Effector memory CD4-positive, alpha-beta T cell (primary cell): ENCODE data around the gene STRIP1.

Experiments used
- DNase-seq, 3 donors: peaks; one replicate each; pipeline ENCODE4 v3.0.0-alpha.2; 2020
- H3K27ac ChIP-seq: 2 replicates; pipeline ENCODE4 v1.7.0; 2013; ENCODE audit warnings: mild to moderate bottlenecking, low read length, moderate library complexity; ENCODE audit not compliant: insufficient read depth, poor library complexity, severe bottlenecking
- H3K27me3 ChIP-seq: replicated peaks from 2 replicates; pipeline ENCODE4 v1.7.0; 2013; ENCODE audit warnings: mild to moderate bottlenecking, low read length; ENCODE audit not compliant: insufficient read depth, control insufficient read depth, poor library complexity, severe bottlenecking
- H3K36me3 ChIP-seq: 2 replicates; pipeline ENCODE4 v1.7.0; 2013; ENCODE audit warnings: mild to moderate bottlenecking, low read length, moderate library complexity; ENCODE audit not compliant: control insufficient read depth, insufficient read depth
- H3K4me1 ChIP-seq: 2 replicates; pipeline ENCODE4 v1.7.0; 2013; ENCODE audit warnings: low read length, mild to moderate bottlenecking; ENCODE audit not compliant: control insufficient read depth, insufficient read depth, poor library complexity, severe bottlenecking
- H3K4me3 ChIP-seq: 2 replicates; pipeline ENCODE4 v1.7.0; 2013; ENCODE audit warnings: low read length, low read depth, mild to moderate bottlenecking; ENCODE audit not compliant: insufficient read depth, poor library complexity, severe bottlenecking
- H3K9me3 ChIP-seq: 2 replicates; pipeline ENCODE4 v1.7.0; 2013; ENCODE audit warnings: mild to moderate bottlenecking, low read length, moderate library complexity; ENCODE audit not compliant: control insufficient read depth

Gene STRIP1

DNA sequence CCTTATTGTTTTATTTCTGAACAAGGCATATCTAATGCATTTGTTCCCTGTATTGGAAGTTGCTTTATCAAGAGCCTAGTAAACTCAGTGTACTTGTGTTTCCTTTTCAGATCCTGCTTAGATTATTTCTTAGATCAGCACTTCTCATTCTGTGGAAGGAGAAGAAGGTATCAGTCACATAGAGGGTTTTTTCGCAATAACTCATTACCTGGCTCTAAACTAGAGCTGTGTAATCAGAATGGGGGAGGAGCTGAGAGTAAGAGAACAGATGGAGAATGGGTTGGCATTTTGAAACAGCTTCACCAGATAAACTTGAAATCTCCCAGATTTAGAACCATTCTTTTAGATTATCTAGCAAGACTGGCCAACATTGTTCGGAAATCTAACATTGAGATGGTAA lies 38.9 kb upstream of the STRIP1 start:
- Histone ChIP-seq H3K27me3 (no peaks in the 10 kb centered on the region), H3K27ac (no peak overlapping the region), H3K4me3 (no peak overlapping the region), H3K36me3 (no peaks in the 10 kb centered on the region), H3K4me1 (no peaks in the 10 kb centered on the region), H3K9me3 (no peaks in the 10 kb centered on the region)
- no peak for DNase-seq

DNA sequence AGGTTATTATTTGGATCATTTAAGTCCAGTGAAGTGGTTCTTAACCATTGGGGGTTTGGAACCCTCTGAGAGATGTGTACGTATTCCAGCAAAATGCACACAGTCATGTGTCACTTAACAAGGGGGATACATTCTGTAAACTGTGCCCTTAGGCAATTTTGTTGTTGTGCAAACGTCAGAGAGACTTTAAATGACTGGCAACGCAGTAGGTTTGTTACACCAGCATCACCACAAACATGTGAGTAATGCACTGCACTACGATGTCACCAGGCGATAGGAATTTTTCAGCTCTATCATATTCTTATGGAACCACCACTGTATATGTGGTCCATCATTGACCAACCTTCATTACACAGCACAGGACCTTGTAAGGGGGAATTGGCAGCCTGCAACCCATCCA lies 37.9 kb upstream of the STRIP1 start:
- Histone ChIP-seq H3K9me3 (no peaks in the 10 kb centered on the region), H3K27ac (no peak overlapping the region)

DNA sequence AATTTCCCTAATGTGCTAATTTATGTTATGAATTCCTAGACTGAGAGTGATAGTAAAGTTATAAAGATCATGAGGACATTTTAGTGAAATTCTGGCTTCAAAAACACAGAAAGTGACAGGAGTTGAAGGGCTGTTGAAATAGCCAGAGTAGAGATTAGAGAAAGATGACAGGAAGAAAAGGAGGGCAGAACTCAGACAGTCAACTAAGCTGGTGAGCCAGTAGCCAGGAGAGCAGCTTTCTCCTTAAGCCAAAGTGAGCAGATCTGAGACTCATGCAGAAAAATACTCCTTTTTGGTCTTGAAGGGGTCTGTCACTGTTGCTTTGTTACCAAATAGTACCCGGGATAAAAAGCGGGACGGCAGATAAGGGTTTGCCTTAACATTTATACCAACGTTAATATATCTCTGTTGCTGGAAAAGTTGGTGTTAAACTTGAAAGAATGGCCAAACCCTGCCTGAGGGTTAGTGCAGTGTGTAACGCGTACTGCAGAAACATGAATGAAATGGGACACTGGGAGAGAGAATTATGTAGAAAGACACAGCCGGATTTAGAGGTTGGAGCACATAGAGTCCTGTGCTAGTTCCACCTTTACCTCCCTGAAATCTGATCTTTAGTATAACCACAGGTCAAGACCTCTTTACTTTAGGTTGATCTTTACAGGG lies 37.1 kb upstream of the STRIP1 start:
- no peak overlapping the region for H3K4me3 ChIP-seq
- H3K27me3 ChIP-seq: no peaks in the 10 kb centered on the region
- H3K36me3 ChIP-seq: no peaks in the 10 kb centered on the region
- no peak for DNase-seq
- H3K9me3 ChIP-seq: no peaks in the 10 kb centered on the region
- H3K27ac ChIP-seq: no peak overlapping the region
- no peaks in the 10 kb centered on the region for H3K4me1 ChIP-seq

More for the DNA sequence above, 37.9 kb upstream of the STRIP1 start:
- no peak for DNase-seq
- Histone ChIP-seq H3K27me3 (no peaks in the 10 kb centered on the region), H3K4me1 (no peaks in the 10 kb centered on the region), H3K4me3 (no peak overlapping the region), H3K36me3 (no peaks in the 10 kb centered on the region)

DNA sequence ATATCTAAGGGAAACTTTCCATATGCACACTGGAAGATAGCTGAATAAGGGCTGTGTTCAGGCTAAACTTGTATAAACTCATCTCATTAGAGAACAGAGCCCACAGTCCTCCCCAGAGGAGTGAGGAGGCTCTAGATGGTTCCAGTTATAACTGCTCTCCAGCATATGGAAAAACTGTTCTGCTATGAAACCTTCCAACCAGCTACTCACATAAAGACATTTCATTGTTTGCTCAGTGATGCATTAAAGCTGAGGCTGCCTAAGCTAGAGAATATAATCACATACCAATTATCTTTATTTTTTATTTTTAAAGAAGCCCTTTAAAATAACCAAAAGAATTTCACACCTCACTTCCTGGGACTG lies 36.6 kb upstream of the STRIP1 start:
- Histone ChIP-seq H3K36me3 (no peaks in the 10 kb centered on the region), H3K4me3 (no peak overlapping the region), H3K27me3 (no peaks in the 10 kb centered on the region), H3K4me1 (no peaks in the 10 kb centered on the region), H3K9me3 (no peaks in the 10 kb centered on the region), H3K27ac (no peak overlapping the region)
- no peak for DNase-seq

DNA sequence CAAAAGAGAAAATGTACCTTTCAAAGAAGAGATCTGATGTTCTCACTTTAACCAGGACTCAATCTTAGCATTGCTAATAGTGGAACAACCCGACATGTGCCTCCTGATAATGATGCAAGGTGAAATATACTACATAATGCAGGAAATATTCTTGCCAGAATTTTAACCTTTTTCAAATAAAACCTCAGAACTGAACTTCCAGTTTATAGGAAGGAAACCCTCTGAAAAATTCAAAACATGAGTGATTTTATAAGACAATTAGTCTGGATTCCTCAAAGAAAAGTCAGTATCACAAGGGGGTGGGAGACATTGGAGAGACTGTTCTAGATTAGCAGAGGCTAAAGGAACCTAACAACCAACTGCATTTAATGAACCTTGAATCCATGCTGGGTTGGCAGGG lies 31.7 kb upstream of the STRIP1 start:
- Histone ChIP-seq H3K36me3 (no peaks in the 10 kb centered on the region), H3K4me1 (peaks cover 13% of the 10 kb centered on the region), H3K4me3 (no peak overlapping the region), H3K9me3 (no peaks in the 10 kb centered on the region), H3K27me3 (no peaks in the 10 kb centered on the region), H3K27ac (no peak overlapping the region)
- DNase-seq: no peak

DNA sequence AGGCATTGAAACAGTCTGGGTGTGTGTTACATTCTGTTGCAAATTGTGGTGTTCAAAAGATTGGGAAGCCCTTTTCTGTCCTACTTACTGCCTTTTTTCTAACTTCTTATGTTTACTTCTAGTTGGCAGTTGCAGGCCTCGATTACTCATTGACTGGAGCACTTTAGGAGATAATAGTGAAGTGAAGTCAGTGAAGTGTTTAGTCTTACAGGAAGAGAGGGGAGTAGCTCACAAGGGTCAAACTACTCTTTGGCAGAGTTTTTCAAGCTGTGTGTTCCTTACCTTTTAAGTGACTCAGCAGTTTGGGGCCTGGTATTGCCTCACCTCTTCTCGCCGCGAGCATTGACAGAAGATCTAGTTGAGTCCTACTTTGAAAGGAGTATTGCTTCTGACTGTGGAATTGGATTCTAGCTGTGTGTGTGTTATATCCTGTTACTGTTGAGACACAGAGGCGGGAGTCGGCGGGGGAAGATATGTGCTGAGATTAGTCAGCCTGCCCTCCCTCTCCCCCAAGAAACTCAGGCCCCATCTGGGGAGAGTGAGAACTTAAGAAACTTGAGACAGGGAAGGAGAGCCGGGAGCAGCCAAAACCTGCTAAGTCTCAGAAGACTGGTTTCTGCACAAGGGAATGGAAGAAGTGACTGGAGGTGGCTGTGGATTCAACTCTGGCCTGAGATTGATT lies 30.5 kb upstream of the STRIP1 start:
- no peak overlapping the region for H3K27ac ChIP-seq
- DNase-seq: no peak

DNA sequence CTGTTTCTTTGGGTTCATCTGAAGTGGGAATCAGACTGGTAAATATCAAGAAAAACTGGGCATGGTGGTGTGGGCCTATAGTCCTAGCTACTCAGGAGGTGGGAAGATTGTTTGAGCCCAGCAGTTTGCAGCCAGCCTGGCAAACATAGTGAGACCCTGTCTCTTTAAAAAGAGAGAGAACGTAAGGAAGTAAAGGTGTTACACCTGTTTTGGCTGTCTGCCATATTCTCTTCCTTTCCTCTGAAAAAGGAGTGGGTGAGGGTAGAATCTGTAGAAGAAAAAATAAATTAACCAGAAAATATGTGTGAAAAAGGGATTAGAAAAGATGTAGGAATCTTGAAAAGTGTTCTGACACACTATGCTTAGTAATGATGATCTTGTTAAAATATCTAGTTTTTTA lies 29.8 kb upstream of the STRIP1 start:
- Histone ChIP-seq H3K4me3 (no peak overlapping the region), H3K27ac (no peak overlapping the region), H3K4me1 (peaks cover 13% of the 10 kb centered on the region)

More for the DNA sequence above, 30.5 kb upstream of the STRIP1 start:
- Histone ChIP-seq H3K36me3 (peaks cover 2% of the 10 kb centered on the region), H3K27me3 (no peaks in the 10 kb centered on the region), H3K4me1 (peaks cover 13% of the 10 kb centered on the region), H3K4me3 (no peak overlapping the region), H3K9me3 (no peaks in the 10 kb centered on the region)

DNA sequence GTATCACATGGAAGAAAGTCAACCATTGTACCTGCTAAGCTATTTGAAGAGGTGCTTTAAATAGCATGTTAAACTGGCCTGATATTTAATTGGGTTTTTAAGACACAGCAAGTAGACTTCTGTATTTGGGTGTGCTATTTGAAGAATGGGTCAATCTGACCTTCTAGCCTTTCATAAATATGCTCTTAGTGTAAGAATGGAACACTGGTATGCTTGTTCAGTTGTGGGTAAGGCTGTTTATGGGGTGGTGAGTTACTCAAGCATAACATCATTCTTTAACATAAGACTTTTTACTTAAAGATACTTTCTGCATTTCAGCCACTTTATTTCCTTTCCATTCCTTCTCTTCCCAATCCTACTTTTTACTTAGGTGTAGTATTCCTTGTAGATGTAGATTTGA lies 28.5 kb upstream of the STRIP1 start:
- Histone ChIP-seq H3K9me3 (no peaks in the 10 kb centered on the region), H3K27me3 (no peaks in the 10 kb centered on the region), H3K4me3 (no peak overlapping the region), H3K27ac (no peak overlapping the region), H3K4me1 (peaks cover 13% of the 10 kb centered on the region), H3K36me3 (peaks cover 10% of the 10 kb centered on the region)
- no peak for DNase-seq

More for the DNA sequence above, 29.8 kb upstream of the STRIP1 start:
- no peak for DNase-seq
- H3K9me3 ChIP-seq: no peaks in the 10 kb centered on the region
- H3K27me3 ChIP-seq: no peaks in the 10 kb centered on the region
- H3K36me3 ChIP-seq: peaks cover 9% of the 10 kb centered on the region

DNA sequence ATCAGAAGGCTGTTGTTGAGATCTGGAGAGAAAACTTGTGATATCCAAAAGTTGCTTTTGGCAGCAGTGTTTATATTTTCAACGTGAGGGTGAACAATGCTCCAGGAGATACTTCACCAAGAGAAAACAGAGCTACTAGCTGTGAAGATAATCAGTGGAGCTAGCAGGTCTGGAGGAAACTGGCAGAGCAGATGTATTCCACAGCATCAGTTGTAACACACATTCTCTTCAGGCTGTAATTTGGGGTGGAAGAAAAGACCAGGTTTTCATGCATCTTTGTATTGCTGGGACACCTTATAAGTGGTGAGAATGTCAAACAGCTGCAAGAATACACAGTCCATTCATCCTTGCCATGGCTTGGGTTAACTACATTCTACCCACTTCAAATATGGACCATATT lies 27.9 kb upstream of the STRIP1 start:
- Histone ChIP-seq H3K4me3 (no peak overlapping the region), H3K27me3 (no peaks in the 10 kb centered on the region), H3K27ac (no peak overlapping the region), H3K9me3 (no peaks in the 10 kb centered on the region), H3K4me1 (peaks cover 13% of the 10 kb centered on the region), H3K36me3 (peaks cover 11% of the 10 kb centered on the region)
- no peak for DNase-seq

DNA sequence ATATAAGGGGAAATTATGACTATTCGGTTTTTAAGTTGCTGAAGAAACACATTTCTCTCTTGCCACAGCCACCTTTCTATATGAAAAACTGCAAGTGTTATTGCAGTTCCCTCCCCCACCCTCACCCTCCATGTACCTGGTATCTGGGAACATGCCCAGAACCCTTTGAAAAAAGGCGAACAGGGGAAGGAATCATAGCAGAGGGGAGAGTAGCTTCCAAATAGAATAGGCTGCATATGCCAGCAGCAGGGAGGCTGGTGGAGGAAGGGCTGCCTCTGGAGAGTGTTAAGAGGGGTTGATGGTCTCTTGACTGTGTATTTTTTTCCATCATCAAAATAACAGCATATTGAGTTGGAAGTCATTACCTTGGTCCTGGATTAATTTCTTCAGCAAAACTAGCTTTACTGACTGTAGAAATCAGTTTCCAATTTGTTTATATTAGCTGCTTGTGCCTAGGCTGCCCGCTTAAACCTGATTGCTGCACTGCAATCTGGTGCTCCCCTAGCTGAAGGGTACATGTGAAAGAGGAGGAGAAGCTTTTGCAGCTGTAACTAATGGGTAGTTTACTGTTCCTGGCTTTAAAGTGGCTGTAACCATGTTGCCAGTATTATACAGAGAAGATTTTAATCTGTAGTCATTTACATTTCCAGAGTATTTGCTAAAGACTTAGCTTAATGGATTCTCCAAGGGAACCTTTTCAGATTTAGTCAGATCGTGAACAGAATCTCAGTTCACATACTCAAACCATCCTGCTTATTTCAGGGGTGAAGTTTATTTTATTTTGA lies 27.2 kb upstream of the STRIP1 start:
- Histone ChIP-seq H3K27ac (no peak overlapping the region), H3K27me3 (no peaks in the 10 kb centered on the region), H3K9me3 (no peaks in the 10 kb centered on the region), H3K4me3 (no peak overlapping the region), H3K4me1 (peaks cover 13% of the 10 kb centered on the region), H3K36me3 (peaks cover 18% of the 10 kb centered on the region)
- no peak for DNase-seq
